Parathyroid adenoma (tissue), 2 donors: ENCODE measurements around the gene GALNT9.

Experiments used
- H2AFZ ChIP-seq: fragments of 300-600 bp; sonication (generic); one replicate; pipeline ENCODE4 v1.7.0; 2017; ENCODE audit warnings: antibody characterized with exemption, mild to moderate bottlenecking
- H3K27ac ChIP-seq: fragments of 300-600 bp; sonication (generic); one replicate; pipeline ENCODE4 v1.7.0; 2017
- H3K27me3 ChIP-seq: fragments of 300-600 bp; sonication (generic); one replicate; pipeline ENCODE4 v1.7.0; 2017; ENCODE audit warnings: low read length; ENCODE audit not compliant: control insufficient read depth, insufficient read depth
- H3K36me3 ChIP-seq: fragments of 300-600 bp; sonication (generic); one replicate; pipeline ENCODE4 v1.7.0; 2017; ENCODE audit warnings: low read length; ENCODE audit not compliant: control insufficient read depth, insufficient read depth
- H3K4me1 ChIP-seq: fragments of 300-600 bp; sonication (generic); one replicate; pipeline ENCODE4 v1.7.0; 2017; ENCODE audit warnings: control low read depth
- H3K4me2 ChIP-seq: fragments of 300-600 bp; sonication (generic); one replicate; pipeline ENCODE4 v1.7.0; 2017; ENCODE audit warnings: low read length
- H3K4me3 ChIP-seq: fragments of 300-600 bp; sonication (generic); one replicate; pipeline ENCODE4 v1.7.0; 2017; ENCODE audit warnings: low read depth, low read length
- H3K79me2 ChIP-seq: fragments of 300-600 bp; sonication (generic); one replicate; pipeline ENCODE4 v1.7.0; 2017; ENCODE audit warnings: control low read depth
- H3K9ac ChIP-seq: fragments of 300-600 bp; sonication (generic); one replicate; pipeline ENCODE4 v1.7.0; 2017; ENCODE audit warnings: mild to moderate bottlenecking
- H3K9me3 ChIP-seq: fragments of 300-600 bp; sonication (generic); one replicate; pipeline ENCODE4 v1.7.0; 2017; ENCODE audit warnings: low read length; ENCODE audit not compliant: control insufficient read depth
- TF ChIP-seq, protein P1 (sequence below): fragments of 300-600 bp; sonication (generic); IDR thresholded peaks from one replicate; pipeline ENCODE4 v1.7.0; 2017; ENCODE audit warnings: antibody characterized with exemption, mild to moderate bottlenecking
- donor health status: primary hyperparathyroidism.

GALNT9 gene

DNA sequence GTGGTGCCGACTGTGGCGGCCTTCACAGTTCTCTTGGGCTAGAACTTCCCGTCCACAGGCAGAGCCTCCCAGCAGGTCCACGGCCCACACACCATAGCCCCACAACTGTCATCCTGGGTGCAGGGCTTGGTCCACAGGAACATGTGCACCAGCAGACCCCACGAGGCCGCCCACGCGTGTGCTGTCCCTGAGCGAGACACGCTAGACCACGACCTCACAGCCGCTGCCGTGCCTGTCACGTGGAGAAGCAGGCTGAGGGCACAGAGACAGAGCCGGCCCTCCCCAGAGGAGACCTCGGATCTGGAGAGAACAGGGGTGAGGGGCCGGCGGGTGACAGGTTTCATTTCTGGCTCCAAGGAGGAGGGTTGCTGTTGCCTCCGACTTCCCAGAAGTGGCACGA is 8.9 kb upstream of the GALNT9 start:
- no peaks in the 10 kb centered on the region for H3K27me3 ChIP-seq

DNA sequence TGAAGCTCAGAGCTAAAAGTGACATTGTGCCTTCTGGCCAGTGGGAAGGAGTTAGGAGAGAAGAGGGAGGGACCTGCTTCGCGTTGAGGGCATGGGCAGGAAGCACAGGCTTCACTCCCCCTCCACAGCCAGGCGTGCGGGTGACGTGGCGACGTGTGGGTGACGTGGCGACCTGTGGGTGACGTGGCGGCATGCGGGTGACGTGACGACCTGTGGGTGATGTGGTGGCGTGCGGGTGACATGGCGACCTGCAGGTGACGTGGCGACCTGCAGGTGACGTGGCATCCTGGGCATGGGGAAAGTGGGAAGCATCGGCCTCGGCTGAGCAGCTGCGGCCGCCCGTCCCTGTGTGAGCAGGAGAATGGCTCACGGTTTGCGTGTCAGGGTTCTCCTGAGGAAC is 8.2 kb upstream of the GALNT9 start:
- Histone ChIP-seq H3K27ac (no peak overlapping the region), H3K4me3 (no peak overlapping the region), H3K9ac (no peak overlapping the region), H3K4me2 (no peak overlapping the region), H3K36me3 (no peaks in the 10 kb centered on the region), H3K27me3 (no peaks in the 10 kb centered on the region), H3K4me1 (no peaks in the 10 kb centered on the region), H3K9me3 (no peaks in the 10 kb centered on the region), H2AFZ (no peak overlapping the region), H3K79me2 (no peaks in the 10 kb centered on the region)
- TF ChIP-seq, protein P1, sequence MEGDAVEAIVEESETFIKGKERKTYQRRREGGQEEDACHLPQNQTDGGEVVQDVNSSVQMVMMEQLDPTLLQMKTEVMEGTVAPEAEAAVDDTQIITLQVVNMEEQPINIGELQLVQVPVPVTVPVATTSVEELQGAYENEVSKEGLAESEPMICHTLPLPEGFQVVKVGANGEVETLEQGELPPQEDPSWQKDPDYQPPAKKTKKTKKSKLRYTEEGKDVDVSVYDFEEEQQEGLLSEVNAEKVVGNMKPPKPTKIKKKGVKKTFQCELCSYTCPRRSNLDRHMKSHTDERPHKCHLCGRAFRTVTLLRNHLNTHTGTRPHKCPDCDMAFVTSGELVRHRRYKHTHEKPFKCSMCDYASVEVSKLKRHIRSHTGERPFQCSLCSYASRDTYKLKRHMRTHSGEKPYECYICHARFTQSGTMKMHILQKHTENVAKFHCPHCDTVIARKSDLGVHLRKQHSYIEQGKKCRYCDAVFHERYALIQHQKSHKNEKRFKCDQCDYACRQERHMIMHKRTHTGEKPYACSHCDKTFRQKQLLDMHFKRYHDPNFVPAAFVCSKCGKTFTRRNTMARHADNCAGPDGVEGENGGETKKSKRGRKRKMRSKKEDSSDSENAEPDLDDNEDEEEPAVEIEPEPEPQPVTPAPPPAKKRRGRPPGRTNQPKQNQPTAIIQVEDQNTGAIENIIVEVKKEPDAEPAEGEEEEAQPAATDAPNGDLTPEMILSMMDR: no peak

More for the DNA sequence above, 8.9 kb upstream of the GALNT9 start:
- Histone ChIP-seq H3K4me1 (no peaks in the 10 kb centered on the region), H3K36me3 (no peaks in the 10 kb centered on the region), H2AFZ (no peak overlapping the region), H3K9me3 (no peaks in the 10 kb centered on the region), H3K4me2 (no peak overlapping the region), H3K4me3 (no peak overlapping the region), H3K9ac (no peak overlapping the region), H3K79me2 (no peaks in the 10 kb centered on the region), H3K27ac (no peak overlapping the region)
- TF ChIP-seq, protein P1: no peak

DNA sequence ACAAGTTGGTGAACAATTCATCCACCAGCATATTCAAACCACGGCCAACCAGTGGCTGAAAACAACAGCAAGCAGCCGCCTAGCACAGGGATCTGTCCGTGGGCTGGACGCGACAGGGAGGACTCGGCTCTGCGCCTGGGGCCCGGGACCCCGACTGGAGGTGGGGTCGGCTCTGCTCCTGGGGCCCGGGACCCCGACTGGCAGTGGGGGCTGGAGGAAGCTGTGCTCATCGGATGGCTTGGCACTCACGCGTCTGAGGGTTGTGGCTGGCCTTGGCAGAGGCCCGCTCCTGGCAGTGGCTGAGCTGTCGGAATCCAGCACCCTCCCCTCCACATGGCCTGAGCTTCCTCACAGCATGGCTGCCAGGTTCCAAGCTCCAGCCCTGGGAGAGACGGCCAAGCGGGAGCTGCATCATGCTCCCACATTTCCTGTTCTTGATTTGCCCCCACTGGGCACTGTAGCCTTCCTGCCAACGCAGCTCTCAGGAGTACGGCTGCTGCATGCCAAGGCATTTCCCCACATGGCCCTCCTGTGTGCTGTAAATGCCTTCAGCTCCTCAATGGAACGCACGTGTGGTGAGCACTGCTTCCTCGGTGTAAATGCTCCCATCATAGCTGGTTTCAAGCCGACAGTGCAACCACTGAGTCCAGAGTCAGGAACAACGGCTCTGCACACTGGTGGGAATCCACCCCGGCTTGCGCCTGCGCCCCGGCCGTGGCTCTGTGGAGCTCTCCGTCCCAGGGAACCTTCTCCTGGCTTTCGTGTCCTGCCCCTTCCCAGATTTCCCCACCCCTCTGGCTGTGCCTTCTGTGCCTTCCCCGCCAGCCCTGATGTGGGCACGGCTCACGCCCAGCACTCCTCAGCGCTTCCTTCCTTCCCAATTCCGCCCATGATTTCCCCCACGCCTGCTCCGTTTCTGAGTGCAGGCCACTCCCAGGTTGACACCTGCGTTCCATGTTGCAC is 7.3 kb upstream of the GALNT9 start:
- TF ChIP-seq, protein P1: no peak
- H3K27ac ChIP-seq: no peak overlapping the region
- no peak overlapping the region for H2AFZ ChIP-seq
- H3K27me3 ChIP-seq: no peaks in the 10 kb centered on the region
- no peaks in the 10 kb centered on the region for H3K9me3 ChIP-seq
- H3K36me3 ChIP-seq: no peaks in the 10 kb centered on the region
- H3K9ac ChIP-seq: no peak overlapping the region
- H3K4me3 ChIP-seq: no peak overlapping the region
- no peaks in the 10 kb centered on the region for H3K4me1 ChIP-seq
- no peaks in the 10 kb centered on the region for H3K79me2 ChIP-seq
- H3K4me2 ChIP-seq: no peak overlapping the region

DNA sequence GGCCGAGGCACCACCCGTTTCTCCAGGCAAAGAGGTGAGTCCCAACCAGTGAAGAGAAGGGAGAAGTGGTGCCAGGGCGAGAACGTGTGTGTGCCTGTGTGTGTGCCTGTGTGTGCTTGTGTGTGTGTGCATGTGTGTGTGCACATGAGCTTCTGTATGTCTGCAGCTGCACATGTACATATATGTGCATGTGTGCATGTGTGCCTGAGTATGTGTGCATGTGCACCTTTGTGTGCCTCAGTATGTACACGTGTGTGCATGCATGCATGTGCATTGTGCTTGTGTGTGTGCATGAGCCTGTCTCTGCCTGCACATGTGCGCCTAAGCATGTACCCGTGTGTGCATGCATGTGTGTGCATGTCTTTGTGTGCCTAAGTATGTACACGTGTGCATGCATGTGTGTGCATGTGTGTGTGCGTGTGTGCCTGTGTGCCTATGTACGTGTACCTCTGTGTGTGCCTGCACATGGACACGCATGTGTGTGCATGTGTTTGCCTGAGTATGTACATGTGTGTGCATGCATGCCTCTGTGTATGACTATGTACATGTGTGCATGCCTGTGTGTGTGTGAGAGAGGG is 5.9 kb upstream of the GALNT9 start:
- H3K27me3 ChIP-seq: no peaks in the 10 kb centered on the region
- no peaks in the 10 kb centered on the region for H3K79me2 ChIP-seq

More for the DNA sequence above, 5.9 kb upstream of the GALNT9 start:
- Histone ChIP-seq H3K4me1 (no peaks in the 10 kb centered on the region), H3K4me3 (no peak overlapping the region), H3K9me3 (no peaks in the 10 kb centered on the region), H3K27ac (no peak overlapping the region), H2AFZ (no peak overlapping the region), H3K9ac (no peak overlapping the region), H3K36me3 (no peaks in the 10 kb centered on the region), H3K4me2 (no peak overlapping the region)
- TF ChIP-seq, protein P1: no peak
